MM.1S (cell line): ENCODE data around the gene ATP8B1.

Experiments
- DNase-seq: peaks from one replicate; pipeline ENCODE4 v3.0.0-alpha.2; 2015
- H2AFZ ChIP-seq: fragments of 300-600 bp; sonication (generic); 2 replicates; pipeline ENCODE4 v1.6.0; 2016; ENCODE audit warnings: antibody characterized with exemption, low read length
- H3F3A ChIP-seq: fragments of 300-600 bp; sonication (generic); 2 replicates; pipeline ENCODE4 v1.6.1; 2016; ENCODE audit warnings: mild to moderate bottlenecking, antibody characterized with exemption, low read length, moderate library complexity, mixed read lengths; ENCODE audit not compliant: insufficient read depth
- H3K27ac ChIP-seq: fragments of 300-600 bp; sonication (generic); 2 replicates; pipeline ENCODE4 v1.5.1; 2016; ENCODE audit warnings: mild to moderate bottlenecking, low read length
- H3K27me3 ChIP-seq: fragments of 300-600 bp; sonication (generic); replicated peaks from 2 replicates; pipeline ENCODE4 v1.6.0; 2016; ENCODE audit warnings: low read length; ENCODE audit not compliant: insufficient read depth
- H3K36me3 ChIP-seq: fragments of 300-600 bp; sonication (generic); replicated peaks from 2 replicates; pipeline ENCODE4 v1.6.1; 2016; ENCODE audit warnings: mild to moderate bottlenecking, low read length, mixed read lengths; ENCODE audit not compliant: insufficient read depth
- H3K4me1 ChIP-seq: fragments of 300-600 bp; sonication (generic); 2 replicates; pipeline ENCODE4 v1.6.1; 2016; ENCODE audit warnings: low read length, mixed read lengths
- H3K4me2 ChIP-seq: fragments of 300-600 bp; sonication (generic); 2 replicates; pipeline ENCODE4 v1.6.0; 2016; ENCODE audit warnings: low read depth, low read length
- H3K4me3 ChIP-seq: fragments of 300-600 bp; sonication (generic); 2 replicates; pipeline ENCODE4 v1.5.1; 2016; ENCODE audit warnings: low read length, mixed read lengths
- H3K79me2 ChIP-seq: fragments of 300-600 bp; sonication (generic); 2 replicates; pipeline ENCODE4 v1.6.1; 2016; ENCODE audit warnings: mixed run types, low read length, mixed read lengths
- H3K9ac ChIP-seq: fragments of 300-600 bp; sonication (generic); 2 replicates; pipeline ENCODE4 v1.6.1; 2016; ENCODE audit warnings: low read length, mixed read lengths
- H3K9me2 ChIP-seq: fragments of 300-600 bp; sonication (generic); replicated peaks from 2 replicates; pipeline ENCODE4 v1.6.1; 2016; ENCODE audit warnings: mild to moderate bottlenecking, low read length, mixed read lengths; ENCODE audit not compliant: insufficient read depth
- H3K9me3 ChIP-seq: fragments of 300-600 bp; sonication (generic); replicated peaks from 2 replicates; pipeline ENCODE4 v1.6.1; 2016; ENCODE audit warnings: mild to moderate bottlenecking, low read length, mixed read lengths; ENCODE audit not compliant: insufficient read depth
- H4K20me1 ChIP-seq: fragments of 300-600 bp; sonication (generic); 2 replicates; pipeline ENCODE4 v1.6.1; 2016; ENCODE audit warnings: mild to moderate bottlenecking, low read length, moderate library complexity, mixed read lengths; ENCODE audit not compliant: insufficient read depth
- EZH2 ChIP-seq: fragments of 300-600 bp; sonication (generic); optimal IDR thresholded peaks from 2 replicates; pipeline ENCODE3; 2017; ENCODE audit warnings: low read depth, mild to moderate bottlenecking, antibody characterized with exemption, low read length, mixed read lengths
- EZH2phosphoT487 ChIP-seq: fragments of 300-600 bp; sonication (generic); IDR thresholded peaks from 2 replicates; pipeline ENCODE4 v1.6.1; 2018; ENCODE audit warnings: antibody characterized with exemption, low read length
- TF ChIP-seq, protein P1 (sequence below): fragments of 300-600 bp; sonication (generic); IDR thresholded peaks from 2 replicates; pipeline ENCODE4 v1.5.1; 2016; ENCODE audit warnings: antibody characterized with exemption, low read length, mixed read lengths

ATP8B1 gene

DNA sequence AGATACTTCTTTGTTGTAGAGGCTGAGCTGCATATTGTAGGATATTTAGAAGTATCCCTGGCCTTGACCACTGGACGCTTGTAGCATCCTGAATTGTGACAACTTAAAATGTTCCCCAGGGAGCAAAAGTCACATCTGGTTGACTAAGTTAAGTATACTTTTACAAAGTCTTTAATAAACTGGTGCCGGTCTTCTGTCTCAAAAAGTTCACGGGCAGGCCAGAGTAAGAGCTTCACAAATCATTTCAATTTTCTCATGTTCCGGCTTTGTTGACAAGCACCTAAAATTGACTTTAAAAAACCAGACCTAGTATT is 18.4 kb downstream of the ATP8B1 start:
- H3K36me3 ChIP-seq = no peaks in the 10 kb centered on the region
- no peak overlapping the region for H3K9ac ChIP-seq
- H3K4me3 ChIP-seq = no peak overlapping the region
- H3K4me2 ChIP-seq = no peak overlapping the region
- no peak overlapping the region for H3K27ac ChIP-seq
- no peaks in the 10 kb centered on the region for H3K9me3 ChIP-seq
- no peak for TF ChIP-seq EZH2phosphoT487
- TF ChIP-seq EZH2 = no peak
- TF ChIP-seq, protein P1, sequence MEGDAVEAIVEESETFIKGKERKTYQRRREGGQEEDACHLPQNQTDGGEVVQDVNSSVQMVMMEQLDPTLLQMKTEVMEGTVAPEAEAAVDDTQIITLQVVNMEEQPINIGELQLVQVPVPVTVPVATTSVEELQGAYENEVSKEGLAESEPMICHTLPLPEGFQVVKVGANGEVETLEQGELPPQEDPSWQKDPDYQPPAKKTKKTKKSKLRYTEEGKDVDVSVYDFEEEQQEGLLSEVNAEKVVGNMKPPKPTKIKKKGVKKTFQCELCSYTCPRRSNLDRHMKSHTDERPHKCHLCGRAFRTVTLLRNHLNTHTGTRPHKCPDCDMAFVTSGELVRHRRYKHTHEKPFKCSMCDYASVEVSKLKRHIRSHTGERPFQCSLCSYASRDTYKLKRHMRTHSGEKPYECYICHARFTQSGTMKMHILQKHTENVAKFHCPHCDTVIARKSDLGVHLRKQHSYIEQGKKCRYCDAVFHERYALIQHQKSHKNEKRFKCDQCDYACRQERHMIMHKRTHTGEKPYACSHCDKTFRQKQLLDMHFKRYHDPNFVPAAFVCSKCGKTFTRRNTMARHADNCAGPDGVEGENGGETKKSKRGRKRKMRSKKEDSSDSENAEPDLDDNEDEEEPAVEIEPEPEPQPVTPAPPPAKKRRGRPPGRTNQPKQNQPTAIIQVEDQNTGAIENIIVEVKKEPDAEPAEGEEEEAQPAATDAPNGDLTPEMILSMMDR = no peak
- no peak for DNase-seq
- H3K79me2 ChIP-seq = no peaks in the 10 kb centered on the region
- no peaks in the 10 kb centered on the region for H3K9me2 ChIP-seq
- no peaks in the 10 kb centered on the region for H3F3A ChIP-seq
- H2AFZ ChIP-seq = no peak overlapping the region
- H4K20me1 ChIP-seq = no peaks in the 10 kb centered on the region
- no peaks in the 10 kb centered on the region for H3K27me3 ChIP-seq
- no peaks in the 10 kb centered on the region for H3K4me1 ChIP-seq

DNA sequence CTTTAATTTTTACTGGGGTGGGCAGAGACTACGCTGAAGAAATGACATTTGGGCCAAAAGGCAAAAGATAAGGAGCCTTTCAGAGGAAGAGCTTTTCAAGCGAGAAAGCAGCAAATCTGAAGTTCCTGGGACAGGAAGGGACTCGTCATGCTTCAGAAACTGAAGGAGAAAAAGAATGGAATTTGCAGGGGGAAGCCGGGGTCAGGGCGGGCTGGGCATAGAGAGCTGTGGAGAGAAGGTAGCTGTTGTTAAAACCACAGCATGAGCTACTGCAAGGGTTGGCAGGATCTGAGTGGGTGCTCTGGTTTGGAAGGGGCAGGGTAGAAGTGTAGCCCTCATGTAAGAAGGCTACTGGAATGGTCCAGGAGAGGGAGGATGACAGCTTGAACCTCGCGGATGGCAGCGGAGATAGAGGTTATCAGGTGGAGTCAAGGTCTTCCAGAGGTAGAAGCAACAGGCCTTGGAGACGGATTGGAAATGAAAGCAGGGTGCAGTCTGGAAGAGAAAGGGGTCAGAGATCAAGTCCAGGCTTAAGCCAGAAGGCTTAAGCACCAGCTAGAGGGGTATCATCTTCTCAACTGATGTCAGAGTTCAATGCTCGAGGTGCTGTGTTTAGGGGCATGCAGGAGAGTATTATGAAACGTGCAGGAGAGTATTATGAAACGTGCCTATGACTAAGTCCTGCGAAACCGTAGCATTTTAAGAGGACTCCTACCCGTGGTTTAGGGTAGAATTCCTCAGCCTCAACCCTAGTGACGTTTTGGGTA is 18.9 kb downstream of the ATP8B1 start:
- Histone ChIP-seq H3K4me1 (no peaks in the 10 kb centered on the region), H3F3A (no peaks in the 10 kb centered on the region), H4K20me1 (no peaks in the 10 kb centered on the region), H3K27ac (no peak overlapping the region), H3K9me3 (no peaks in the 10 kb centered on the region), H2AFZ (no peak overlapping the region), H3K4me3 (no peak overlapping the region), H3K4me2 (no peak overlapping the region), H3K79me2 (no peaks in the 10 kb centered on the region), H3K9ac (no peak overlapping the region), H3K9me2 (no peaks in the 10 kb centered on the region), H3K36me3 (no peaks in the 10 kb centered on the region), H3K27me3 (no peaks in the 10 kb centered on the region)
- TF ChIP-seq, protein P1 = no peak
- no peak for TF ChIP-seq EZH2phosphoT487
- DNase-seq = no peak

DNA sequence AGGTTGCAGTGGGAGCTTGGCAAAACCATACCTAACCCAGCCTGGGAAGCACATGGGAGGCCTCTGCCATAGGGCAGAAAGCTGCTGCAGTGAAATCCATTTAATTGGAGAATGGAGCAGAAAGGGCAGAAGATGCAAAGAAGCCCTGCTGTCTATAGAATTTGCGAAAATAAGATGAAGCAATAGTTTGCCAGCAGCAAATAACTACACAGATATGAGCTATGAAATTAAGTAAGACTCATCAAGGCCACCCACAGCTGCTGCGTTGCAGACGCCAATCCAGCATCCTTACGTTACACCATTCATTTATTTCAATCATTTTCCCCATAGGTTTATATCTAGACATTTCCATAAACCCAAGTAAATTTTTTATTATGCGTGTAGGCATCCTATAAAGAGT is 21.1 kb downstream of the ATP8B1 start:
- no peaks in the 10 kb centered on the region for H4K20me1 ChIP-seq
- TF ChIP-seq, protein P1 = no peak
- TF ChIP-seq EZH2phosphoT487 (no peak), EZH2 (no peak)
- no peaks in the 10 kb centered on the region for H3K4me1 ChIP-seq
- DNase-seq = no peak
- no peaks in the 10 kb centered on the region for H3K36me3 ChIP-seq
- H2AFZ ChIP-seq = no peak overlapping the region
- no peak overlapping the region for H3K4me2 ChIP-seq
- no peaks in the 10 kb centered on the region for H3K27me3 ChIP-seq
- no peaks in the 10 kb centered on the region for H3K79me2 ChIP-seq
- H3K4me3 ChIP-seq = no peak overlapping the region
- H3K9me3 ChIP-seq = no peaks in the 10 kb centered on the region
- no peak overlapping the region for H3K9ac ChIP-seq
- no peaks in the 10 kb centered on the region for H3F3A ChIP-seq
- no peak overlapping the region for H3K27ac ChIP-seq
- H3K9me2 ChIP-seq = no peaks in the 10 kb centered on the region
